ENCODE data around the gene CEACAM7.

CEACAM7 gene

DNA sequence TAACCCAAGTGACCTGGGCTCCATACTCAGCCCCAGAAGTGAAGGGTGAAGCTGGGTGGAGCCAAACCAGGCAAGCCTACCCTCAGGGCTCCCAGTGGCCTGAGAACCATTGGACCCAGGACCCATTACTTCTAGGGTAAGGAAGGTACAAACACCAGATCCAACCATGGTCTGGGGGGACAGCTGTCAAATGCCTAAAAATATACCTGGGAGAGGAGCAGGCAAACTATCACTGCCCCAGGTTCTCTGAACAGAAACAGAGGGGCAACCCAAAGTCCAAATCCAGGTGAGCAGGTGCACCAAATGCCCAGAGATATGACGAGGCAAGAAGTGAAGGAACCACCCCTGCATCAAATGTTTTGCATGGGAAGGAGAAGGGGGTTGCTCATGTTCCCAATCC lies 6.1 kb upstream of the CEACAM7 start:
- no peaks in the 10 kb centered on the region for H3K36me3 ChIP-seq
- no peaks in the 10 kb centered on the region for H3K4me1 ChIP-seq
- DNase-seq, result no peak
- TF ChIP-seq, protein P1, sequence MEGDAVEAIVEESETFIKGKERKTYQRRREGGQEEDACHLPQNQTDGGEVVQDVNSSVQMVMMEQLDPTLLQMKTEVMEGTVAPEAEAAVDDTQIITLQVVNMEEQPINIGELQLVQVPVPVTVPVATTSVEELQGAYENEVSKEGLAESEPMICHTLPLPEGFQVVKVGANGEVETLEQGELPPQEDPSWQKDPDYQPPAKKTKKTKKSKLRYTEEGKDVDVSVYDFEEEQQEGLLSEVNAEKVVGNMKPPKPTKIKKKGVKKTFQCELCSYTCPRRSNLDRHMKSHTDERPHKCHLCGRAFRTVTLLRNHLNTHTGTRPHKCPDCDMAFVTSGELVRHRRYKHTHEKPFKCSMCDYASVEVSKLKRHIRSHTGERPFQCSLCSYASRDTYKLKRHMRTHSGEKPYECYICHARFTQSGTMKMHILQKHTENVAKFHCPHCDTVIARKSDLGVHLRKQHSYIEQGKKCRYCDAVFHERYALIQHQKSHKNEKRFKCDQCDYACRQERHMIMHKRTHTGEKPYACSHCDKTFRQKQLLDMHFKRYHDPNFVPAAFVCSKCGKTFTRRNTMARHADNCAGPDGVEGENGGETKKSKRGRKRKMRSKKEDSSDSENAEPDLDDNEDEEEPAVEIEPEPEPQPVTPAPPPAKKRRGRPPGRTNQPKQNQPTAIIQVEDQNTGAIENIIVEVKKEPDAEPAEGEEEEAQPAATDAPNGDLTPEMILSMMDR (IDR thresholded peaks at IDR 0.05; ENCODE audit: low read depth, low read length), result no peak
- H3K9me3 ChIP-seq, result no peaks in the 10 kb centered on the region
- 0 out of 2 replicates have a peak, but pooled peaks cover 11% of the 10 kb centered on the region for H3K27me3 ChIP-seq
- H3K4me3 ChIP-seq (ENCODE audit: low read depth, low read length), result no peak overlapping the region

DNA sequence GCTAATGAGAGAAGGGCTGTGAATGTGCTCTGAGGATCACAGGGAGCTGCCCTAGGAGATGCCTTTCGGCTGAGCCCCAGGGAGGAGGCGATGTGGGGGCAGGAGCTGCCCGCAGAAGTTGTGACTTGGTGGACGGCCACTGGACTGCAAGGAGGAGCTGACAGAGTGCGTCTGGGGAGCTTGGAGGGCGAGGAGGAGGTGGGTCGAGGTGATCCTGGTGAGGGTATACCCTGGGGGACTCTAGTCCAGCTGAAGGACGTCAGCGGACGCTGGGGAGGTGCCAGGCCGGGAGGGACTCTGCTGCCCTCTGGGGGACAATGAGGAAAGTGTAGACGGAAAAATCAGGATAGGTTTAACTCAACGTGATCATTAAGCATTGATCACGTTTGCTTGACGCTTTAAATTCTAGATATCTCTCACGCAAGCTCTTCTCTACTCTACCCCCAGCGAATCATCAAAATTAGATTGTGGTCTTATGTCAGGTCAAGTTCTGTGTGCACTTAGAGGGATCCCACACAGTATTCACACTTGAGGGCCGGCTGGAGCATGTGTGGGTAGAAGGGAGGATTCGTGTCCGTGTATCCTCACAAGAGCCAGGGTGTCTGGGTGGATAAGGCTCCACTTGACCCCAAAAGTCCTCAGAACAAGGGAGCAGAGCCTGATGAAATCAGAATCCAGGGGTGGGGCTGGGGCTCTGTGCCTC lies 3.3 kb upstream of the CEACAM7 start:
- Histone ChIP-seq H3K36me3 (no peaks in the 10 kb centered on the region), H3K4me3 (ENCODE audit: low read depth, low read length) (no peak overlapping the region), H3K9me3 (no peaks in the 10 kb centered on the region), H3K4me1 (no peaks in the 10 kb centered on the region), H3K27me3 (peaks cover 2% of the 10 kb centered on the region; the same call in 1 of the 2 replicates)
- DNase-seq, result peak; percentile 56
- TF ChIP-seq, protein P1 (IDR thresholded peaks at IDR 0.05; ENCODE audit: low read depth, low read length), result peak; percentile 80

DNA sequence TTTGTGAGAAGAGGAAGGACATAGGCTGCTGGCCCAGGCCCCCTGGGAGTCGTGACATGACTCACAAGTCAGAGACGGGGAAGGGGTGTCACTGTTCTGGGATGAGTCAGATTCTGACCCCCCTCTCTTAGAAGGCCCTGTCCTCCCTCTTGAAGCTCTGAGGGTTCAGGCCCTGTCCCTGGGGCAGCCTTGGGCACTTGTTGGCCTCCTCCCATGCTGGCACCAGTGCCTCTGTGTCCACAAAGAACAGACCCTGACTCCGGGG lies 2.7 kb upstream of the CEACAM7 start:
- no peaks in the 10 kb centered on the region for H3K36me3 ChIP-seq
- no peaks in the 10 kb centered on the region for H3K9me3 ChIP-seq
- TF ChIP-seq, protein P1 (IDR thresholded peaks at IDR 0.05; ENCODE audit: low read depth, low read length), result no peak
- H3K4me1 ChIP-seq, result no peaks in the 10 kb centered on the region
- peaks cover 2% of the 10 kb centered on the region; the same call in 1 of the 2 replicates for H3K27me3 ChIP-seq
- no peak for DNase-seq
- H3K4me3 ChIP-seq (ENCODE audit: low read depth, low read length), result no peak overlapping the region

DNA sequence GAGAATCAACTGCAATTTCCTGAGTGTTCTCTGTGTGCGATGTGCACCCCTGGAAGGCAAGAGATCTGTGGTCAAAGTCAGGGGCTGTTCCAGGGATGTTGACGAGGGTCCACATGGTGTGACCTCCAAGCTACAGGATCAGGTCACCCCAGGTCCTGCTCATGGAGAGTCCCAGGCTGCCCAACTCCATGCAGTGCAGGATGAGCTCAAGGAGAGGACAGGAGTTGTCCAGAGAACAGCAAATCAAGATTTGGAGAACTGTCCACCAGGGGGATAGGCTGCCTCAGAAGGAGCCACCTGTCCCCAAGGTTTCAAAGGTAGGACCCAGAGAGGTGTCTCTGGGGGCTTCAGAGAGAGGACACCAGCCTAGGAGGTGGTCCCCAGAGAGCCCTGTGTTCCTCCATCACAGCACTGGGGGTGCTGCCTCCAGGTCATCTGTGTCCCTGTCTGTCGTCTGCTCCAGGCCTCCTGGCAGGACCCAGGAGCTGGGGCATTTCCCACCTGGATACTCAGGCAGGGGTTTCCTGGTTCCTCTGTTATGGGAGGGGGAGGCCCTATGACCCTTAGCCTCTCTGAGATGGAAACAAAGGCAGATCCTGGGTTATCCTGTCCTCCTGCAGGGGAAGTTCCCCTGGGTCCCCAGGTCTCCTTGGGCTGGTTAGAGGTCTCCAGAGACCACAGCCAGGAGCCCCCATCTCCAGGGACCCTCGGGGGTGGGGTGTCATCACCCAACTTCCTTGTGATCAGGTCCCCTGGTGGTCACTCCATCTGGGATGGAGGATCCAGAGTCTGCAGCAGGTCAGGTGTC lies 2.1 kb upstream of the CEACAM7 start:
- Histone ChIP-seq H3K27me3 (peaks cover 2% of the 10 kb centered on the region; the same call in 1 of the 2 replicates), H3K9me3 (no peaks in the 10 kb centered on the region), H3K36me3 (no peaks in the 10 kb centered on the region), H3K4me1 (no peaks in the 10 kb centered on the region), H3K4me3 (ENCODE audit: low read depth, low read length) (no peak overlapping the region)
- no peak for DNase-seq
- TF ChIP-seq, protein P1 (IDR thresholded peaks at IDR 0.05; ENCODE audit: low read depth, low read length), result no peak

DNA sequence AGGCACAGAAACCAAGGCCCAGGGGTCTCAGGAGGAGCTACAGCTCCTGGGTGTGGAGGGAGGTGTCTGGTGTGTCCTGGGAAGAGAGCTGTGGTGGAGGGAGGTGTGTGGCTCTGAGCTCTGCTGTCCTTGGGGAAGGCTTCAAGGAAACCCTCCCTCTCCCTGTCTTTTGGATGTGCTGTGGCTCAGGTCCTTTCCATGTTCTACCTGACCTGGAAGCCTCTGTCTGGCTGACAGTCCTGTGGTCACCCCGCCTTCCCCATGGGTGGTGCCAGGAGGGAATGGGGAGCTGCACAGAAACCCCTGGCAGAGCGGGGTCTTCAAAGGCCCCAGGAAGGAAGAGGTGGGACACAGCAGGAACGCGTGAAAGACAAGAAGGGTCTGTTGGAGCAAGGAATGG lies 617 bp upstream of the CEACAM7 start:
- H3K4me1 ChIP-seq, result no peaks in the 10 kb centered on the region
- no peak for DNase-seq
- no peak overlapping the region for H3K4me3 ChIP-seq (ENCODE audit: low read depth, low read length)
- peaks cover 2% of the 10 kb centered on the region; the same call in 1 of the 2 replicates for H3K27me3 ChIP-seq
- no peaks in the 10 kb centered on the region for H3K9me3 ChIP-seq
- H3K36me3 ChIP-seq, result no peaks in the 10 kb centered on the region
- TF ChIP-seq, protein P1 (IDR thresholded peaks at IDR 0.05; ENCODE audit: low read depth, low read length), result no peak

DNA sequence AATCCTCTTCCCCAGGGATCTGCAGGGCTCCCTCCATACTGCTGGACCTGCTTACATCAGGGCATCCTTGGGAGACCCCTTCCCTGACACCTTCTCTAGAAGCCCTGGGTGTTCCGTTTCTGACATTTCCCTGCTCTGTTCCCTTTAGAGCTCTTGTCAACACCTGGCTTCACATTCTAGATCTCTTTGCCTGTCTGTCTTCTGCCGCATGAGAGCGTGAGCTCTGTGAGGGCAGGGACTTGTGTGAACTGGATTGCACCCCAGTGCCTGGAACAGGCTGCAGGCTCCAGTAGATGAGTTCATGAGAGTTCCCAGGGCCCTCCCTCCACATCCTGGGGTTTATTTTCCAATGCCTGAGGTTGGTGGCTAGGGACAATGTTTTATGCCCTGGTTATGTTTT lies 651 bp downstream of the CEACAM7 start:
- DNase-seq, result no peak
- TF ChIP-seq, protein P1 (IDR thresholded peaks at IDR 0.05; ENCODE audit: low read depth, low read length), result no peak
- peaks cover 11% of the 10 kb centered on the region for H3K27me3 ChIP-seq
- no peaks in the 10 kb centered on the region for H3K4me1 ChIP-seq
- H3K36me3 ChIP-seq, result no peaks in the 10 kb centered on the region
- no peaks in the 10 kb centered on the region for H3K9me3 ChIP-seq
- no peak overlapping the region for H3K4me3 ChIP-seq (ENCODE audit: low read depth, low read length)
